ENCODE data around the gene SLC9A9. TPM values are rescaled to one million over a fixed set of nuclear protein-coding genes. Genes with fewer than 3 reads are reported as not detected.

Gene SLC9A9
- total RNA-seq, 2 donors from 2014 or later: 23.6 to 31.0 TPM

DNA sequence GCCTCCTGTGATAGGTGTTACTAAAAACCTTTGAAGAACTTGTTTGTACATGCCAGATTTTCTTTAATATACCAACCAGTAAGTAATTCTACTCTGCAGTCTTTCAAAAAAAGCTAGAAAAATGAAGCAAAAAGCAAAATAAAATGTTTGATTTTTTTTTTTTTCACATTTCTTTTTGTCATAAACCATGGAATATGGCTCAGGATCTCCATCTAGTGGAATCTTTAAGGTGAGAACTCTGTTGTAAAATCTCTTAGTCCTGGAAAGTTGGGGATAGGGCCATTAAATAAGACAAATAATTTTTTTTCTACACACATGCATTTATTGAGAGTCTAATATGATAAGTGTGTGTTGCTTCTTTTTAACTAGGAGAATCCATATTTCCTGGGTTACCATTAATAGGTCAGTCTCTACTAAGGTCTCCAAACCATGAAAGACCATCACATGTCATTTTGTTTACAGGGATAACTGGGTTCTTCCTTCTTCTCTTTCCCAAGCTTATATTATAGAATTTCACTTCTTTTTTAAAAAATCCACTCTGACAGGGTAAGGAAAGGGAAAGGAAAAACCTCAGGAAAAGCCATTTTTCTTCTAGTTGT, 84.6 kb downstream of the SLC9A9 start:
- TF ChIP-seq, protein P1, sequence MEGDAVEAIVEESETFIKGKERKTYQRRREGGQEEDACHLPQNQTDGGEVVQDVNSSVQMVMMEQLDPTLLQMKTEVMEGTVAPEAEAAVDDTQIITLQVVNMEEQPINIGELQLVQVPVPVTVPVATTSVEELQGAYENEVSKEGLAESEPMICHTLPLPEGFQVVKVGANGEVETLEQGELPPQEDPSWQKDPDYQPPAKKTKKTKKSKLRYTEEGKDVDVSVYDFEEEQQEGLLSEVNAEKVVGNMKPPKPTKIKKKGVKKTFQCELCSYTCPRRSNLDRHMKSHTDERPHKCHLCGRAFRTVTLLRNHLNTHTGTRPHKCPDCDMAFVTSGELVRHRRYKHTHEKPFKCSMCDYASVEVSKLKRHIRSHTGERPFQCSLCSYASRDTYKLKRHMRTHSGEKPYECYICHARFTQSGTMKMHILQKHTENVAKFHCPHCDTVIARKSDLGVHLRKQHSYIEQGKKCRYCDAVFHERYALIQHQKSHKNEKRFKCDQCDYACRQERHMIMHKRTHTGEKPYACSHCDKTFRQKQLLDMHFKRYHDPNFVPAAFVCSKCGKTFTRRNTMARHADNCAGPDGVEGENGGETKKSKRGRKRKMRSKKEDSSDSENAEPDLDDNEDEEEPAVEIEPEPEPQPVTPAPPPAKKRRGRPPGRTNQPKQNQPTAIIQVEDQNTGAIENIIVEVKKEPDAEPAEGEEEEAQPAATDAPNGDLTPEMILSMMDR (IDR thresholded peaks at IDR 0.05): peak in 3 of 4 experiments; percentile 13 to 37 (median 22)
- no peak for TF ChIP-seq POLR2AphosphoS5 (IDR thresholded peaks at IDR 0.05)
- intact Hi-C loops (cut with DNase I): no loop called here
- Histone ChIP-seq H3K4me3 (no peak overlapping the region), H3K27ac (no peak overlapping the region), H3K4me1 (replicated peaks) (no peaks in the 10 kb centered on the region), H3K36me3 (no peaks in the 10 kb centered on the region), H3K27me3 (replicated peaks; ENCODE audit: insufficient read depth) (no peaks in the 10 kb centered on the region), H3K9me3 (no peaks in the 10 kb centered on the region)
- DNase-seq (ENCODE audit: low spot score): no peak

DNA sequence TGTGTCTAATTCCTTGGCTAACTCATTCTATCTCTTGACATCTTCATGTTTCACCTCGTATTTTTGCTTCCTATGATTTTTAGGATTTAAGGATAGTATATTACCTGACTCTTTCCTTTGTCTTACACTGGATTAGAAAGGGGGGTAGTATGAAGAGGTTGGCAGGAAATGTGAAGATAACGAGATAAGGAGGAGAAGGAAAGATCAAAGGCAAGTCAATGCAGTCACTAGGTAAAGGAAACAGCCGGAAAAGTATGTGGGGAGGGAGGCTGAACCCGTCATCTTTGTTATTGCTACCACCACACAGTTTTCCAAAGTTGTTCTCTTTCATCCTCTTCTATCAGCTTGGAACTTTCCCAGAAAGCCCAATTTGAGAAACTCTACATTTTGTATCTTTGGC, 90.6 kb downstream of the SLC9A9 start:
- 62% methylated on average over 4 of the region's 4 CpGs for WGBS
- intact Hi-C loops (cut with DNase I): loop anchor here (10.0 kb wide), 1 partner anchor 633 kb away; no protein-coding TSS in a partner anchor
- H3K36me3 ChIP-seq: no peaks in the 10 kb centered on the region

DNA sequence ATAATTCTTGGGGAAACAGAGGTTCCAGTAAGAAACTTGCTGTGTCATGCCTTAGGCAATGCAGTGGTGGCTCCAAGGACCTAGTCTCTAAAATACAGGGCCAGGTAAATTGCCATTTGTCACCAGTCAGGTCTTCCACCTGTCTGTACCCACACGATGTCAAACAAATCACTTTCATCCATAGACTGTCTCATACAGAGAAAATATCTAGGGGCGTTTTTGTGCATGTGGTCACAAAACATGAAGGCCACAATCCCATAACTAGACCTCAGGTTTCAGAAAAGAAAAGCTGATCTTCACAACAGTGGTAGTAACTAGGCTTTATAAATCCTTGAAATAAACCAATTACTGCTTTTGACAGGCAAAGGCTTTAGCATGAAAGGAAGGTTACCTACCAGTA, 92.3 kb downstream of the SLC9A9 start:
- no peak for DNase-seq (ENCODE audit: low spot score)
- no peaks in the 10 kb centered on the region for H3K9me3 ChIP-seq
- WGBS: 71% methylated on average over 2 of the region's 2 CpGs

More for the DNA sequence above, 90.6 kb downstream of the SLC9A9 start:
- H3K4me3 ChIP-seq: no peak overlapping the region
- TF ChIP-seq, protein P1 (IDR thresholded peaks at IDR 0.05): no peak
- TF ChIP-seq POLR2AphosphoS5 (IDR thresholded peaks at IDR 0.05) (no peak), POLR2A (IDR thresholded peaks at IDR 0.05) (no peak)
- no peaks in the 10 kb centered on the region for H3K27me3 ChIP-seq (replicated peaks; ENCODE audit: insufficient read depth)
- H3K27ac ChIP-seq: no peak overlapping the region
- DNase-seq (ENCODE audit: low spot score): no peak
- no peaks in the 10 kb centered on the region for H3K9me3 ChIP-seq
- no peaks in the 10 kb centered on the region for H3K4me1 ChIP-seq (replicated peaks)

DNA sequence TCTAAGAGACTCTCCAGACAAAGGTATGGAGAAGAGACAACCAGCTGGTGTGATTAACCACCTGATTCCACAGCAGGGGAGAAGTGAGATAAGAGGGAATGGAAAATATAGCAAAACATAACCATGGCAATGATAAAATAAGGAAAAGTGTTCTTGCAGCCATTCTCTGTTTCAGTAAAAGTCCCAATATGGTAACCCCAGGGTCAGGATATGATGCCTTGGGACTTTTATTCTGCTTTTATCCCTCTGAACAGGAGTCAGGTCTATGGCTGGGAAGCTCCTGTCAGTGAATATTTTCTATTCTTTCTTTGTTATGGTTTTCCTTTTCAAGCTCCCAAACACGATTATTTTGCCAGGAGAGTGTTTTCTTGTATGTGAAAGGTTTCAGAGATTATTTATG, 94.2 kb downstream of the SLC9A9 start:
- H3K27ac ChIP-seq: no peak overlapping the region
- 29% methylated on average over 1 of the region's 1 CpG for WGBS

More for the DNA sequence above, 92.3 kb downstream of the SLC9A9 start:
- Histone ChIP-seq H3K36me3 (no peaks in the 10 kb centered on the region), H3K4me3 (no peak overlapping the region), H3K4me1 (replicated peaks) (no peaks in the 10 kb centered on the region), H3K27ac (no peak overlapping the region), H3K27me3 (replicated peaks; ENCODE audit: insufficient read depth) (no peaks in the 10 kb centered on the region)
- TF ChIP-seq, protein P1 (IDR thresholded peaks at IDR 0.05): no peak
- TF ChIP-seq POLR2A (IDR thresholded peaks at IDR 0.05) (no peak), POLR2AphosphoS5 (IDR thresholded peaks at IDR 0.05) (no peak)
- intact Hi-C loops (cut with DNase I): loop anchor here (10.0 kb wide), 1 partner anchor 631 kb away; no protein-coding TSS in a partner anchor

More for the DNA sequence above, 94.2 kb downstream of the SLC9A9 start:
- no peak for DNase-seq (ENCODE audit: low spot score)
- Histone ChIP-seq H3K4me3 (no peak overlapping the region), H3K9me3 (no peaks in the 10 kb centered on the region), H3K27me3 (replicated peaks; ENCODE audit: insufficient read depth) (no peaks in the 10 kb centered on the region), H3K4me1 (replicated peaks) (no peaks in the 10 kb centered on the region), H3K36me3 (no peaks in the 10 kb centered on the region)
- no peak for TF ChIP-seq POLR2AphosphoS5 (IDR thresholded peaks at IDR 0.05)
- TF ChIP-seq, protein P1 (IDR thresholded peaks at IDR 0.05): no peak
- no peak for TF ChIP-seq POLR2A (IDR thresholded peaks at IDR 0.05)
- intact Hi-C loops (cut with DNase I): loop anchor here (10.0 kb wide), 1 partner anchor 629 kb away; no protein-coding TSS in a partner anchor

All from prostate gland (tissue), 2 donors.